HG02610 (cell line): ENCODE data around the gene ZAR1.
"Not testable (repeated sequence)": the region's sequence is repeated elsewhere in the genome, so short reads cannot be mapped to it uniquely, and the experiment has no call there.

Experiments used
- ATAC-seq: cut with Tn5 transposase; IDR thresholded peaks from one replicate; pipeline ENCODE4 v1.9.1; 2021; ENCODE audit warnings: mild to moderate bottlenecking, moderate library complexity; ENCODE audit not compliant: unreplicated experiment

The ZAR1 gene

DNA sequence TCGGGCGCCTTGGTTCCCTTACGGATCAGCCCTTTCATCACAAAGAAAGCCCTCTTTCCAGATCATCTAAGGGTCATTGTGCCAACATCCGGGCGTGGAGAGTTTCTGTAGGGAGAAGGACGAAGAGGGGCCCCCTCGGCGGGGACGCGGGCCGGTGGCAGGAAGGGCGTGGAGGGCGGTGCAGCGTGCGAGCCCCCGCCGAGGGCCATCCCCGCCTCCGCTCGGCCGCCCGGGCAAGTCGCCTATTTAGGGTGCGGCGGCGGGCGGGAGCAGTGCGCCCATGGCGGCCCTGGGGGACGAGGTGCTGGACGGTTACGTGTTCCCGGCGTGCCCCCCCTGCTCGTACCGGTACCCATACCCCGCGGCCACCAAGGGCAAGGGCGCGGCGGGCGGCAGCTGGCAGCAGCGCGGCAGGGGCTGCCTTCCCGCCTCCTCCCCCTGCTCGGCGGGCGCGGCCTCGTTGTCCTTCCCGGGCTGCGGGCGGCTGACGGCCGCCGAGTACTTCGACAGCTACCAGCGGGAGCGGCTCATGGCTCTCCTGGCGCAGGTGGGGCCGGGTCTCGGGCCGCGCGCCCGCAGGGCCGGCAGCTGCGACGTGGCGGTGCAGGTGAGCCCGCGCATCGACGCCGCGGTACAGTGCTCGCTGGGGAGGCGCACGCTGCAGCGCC lies at the start of gene ZAR1:
Gene ZAR1, plus strand, starts transcription at position 241 of the 668 bp plus-strand sequence. Its CDS starts 40 bp downstream, at position 281.
- ATAC-seq = no peak

DNA sequence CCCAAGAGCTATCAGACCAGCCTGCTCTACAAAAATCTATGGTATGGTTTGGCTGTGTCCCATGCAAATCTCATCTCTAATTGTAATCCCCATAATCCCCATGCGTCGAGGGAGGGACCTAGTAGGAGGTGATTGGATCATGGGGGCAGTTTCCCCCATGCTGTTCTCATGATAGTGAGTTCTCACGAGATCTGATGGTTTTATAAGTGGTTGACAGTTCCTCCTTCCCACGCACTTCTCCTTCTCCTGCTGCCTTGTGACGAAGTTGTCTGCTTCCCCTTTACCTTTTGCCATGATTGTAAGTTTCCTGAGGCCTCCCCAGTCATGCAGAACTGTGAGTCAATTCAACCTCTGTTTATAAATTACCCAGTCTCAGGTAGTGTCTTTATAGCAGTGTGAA lies 49.1 kb upstream of the ZAR1 start:
- ATAC-seq = not testable (repeated sequence)

DNA sequence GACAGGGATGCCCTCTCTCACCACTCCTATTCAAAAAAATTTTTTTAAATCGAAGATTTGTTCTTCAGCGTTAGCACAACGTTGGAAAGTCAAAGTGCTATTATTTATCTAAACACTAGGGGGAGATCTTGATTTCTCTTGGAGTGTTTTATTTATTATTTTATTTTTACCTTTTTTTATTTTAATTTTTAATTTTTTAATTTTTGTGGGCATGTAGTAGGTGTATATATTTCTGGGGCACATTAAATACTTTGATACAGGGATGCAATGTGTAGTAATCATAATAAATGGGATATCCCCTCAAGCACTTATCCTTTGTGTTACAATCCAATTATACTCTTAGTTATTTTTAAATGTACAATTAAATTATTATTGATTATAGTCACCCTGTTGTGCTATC lies 44.3 kb upstream of the ZAR1 start:
- no peak for ATAC-seq

DNA sequence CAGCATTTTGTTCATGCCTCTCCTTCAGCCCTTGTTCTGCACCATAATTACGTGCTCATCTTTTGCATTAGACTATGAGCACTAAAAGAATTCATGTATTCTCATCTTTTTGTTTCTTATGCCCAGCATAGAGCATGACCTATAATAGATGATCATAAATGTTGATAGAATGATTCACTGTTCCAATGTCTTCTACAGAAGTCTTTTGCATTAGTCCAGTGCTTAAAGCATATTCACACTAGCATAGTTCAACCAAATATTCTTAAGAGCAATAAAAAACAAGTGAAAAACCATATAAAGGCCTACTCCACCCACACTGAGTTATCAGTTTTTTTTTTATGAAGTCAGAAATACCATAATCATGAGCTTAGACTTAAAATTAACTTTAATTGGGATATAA lies 43.4 kb upstream of the ZAR1 start:
- ATAC-seq = no peak

GRCh38 chr4:48449151-48449550 lies 40.9 kb upstream of the ZAR1 start:
- ATAC-seq = no peak

- ATAC-seq = no peak
These were observed 39.3 kb upstream of the ZAR1 start for GRCh38 chr4:48450740-48451139.

- not testable (repeated sequence) for ATAC-seq
These were observed 38.4 kb upstream of the ZAR1 start for GRCh38 chr4:48451656-48452055.

DNA sequence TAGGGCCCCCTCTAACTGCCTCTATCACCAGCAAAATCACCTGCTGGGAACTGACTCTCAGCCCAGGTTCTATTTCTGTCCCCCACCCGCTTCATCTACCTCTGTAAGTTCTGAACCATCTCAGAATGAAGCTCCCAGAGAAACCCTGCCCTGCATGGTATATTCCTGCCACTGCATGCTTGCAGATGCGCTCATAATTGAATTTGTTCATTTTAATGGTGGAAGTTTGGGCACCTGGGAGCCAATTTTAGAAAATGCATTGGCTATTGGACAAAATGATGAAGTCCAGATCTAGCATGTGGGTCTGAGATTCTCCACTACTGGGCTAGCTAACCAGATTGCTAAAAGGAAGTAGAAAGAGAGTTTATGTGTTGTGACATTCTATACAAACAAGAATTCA lies 35.5 kb upstream of the ZAR1 start:
- no peak for ATAC-seq

- no peak for ATAC-seq
These were observed 29.1 kb upstream of the ZAR1 start for GRCh38 chr4:48461000-48461399.

DNA sequence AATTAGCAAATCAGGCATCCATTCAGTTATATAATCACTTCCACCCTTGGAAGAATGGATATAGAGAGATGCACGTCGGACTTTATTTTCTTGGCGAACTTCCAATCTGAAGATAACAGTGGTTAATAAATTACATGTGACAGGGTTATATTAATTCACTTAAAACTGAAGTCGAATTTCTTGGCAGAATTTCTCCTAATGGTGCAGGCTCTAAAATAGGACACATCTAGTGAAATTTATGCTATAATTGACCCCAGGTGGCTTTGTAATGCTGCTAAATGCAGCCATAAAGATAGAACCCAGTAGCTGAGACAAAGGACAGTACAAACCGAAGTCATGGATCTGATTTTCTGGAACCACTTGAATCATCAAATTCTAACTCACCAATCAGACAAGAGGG lies 27.7 kb upstream of the ZAR1 start:
- no peak for ATAC-seq

- ATAC-seq = no peak
These were observed 22.6 kb upstream of the ZAR1 start for GRCh38 chr4:48467442-48467841.

DNA sequence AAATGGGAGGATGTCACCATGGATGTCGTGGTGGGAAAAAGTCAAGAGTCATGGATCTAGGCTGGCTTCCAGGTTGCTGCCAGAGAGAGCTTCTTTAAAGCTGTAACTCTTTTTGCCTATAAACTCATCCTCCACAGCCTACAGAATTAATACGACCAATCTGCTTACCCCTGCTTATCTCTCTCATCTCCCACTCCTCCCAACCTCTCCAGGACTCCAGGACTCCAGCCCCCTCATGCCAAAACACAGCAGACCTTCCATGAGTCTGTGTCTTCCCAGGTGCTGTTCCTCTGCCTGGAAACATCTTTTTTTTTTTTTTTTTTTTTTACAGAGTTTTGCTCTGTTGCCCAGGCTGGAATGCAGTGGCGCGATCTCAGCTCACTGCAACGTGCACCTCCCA lies 22.2 kb upstream of the ZAR1 start:
- ATAC-seq = no peak

GRCh38 chr4:48470137-48470536 lies 19.9 kb upstream of the ZAR1 start:
- no peak for ATAC-seq

DNA sequence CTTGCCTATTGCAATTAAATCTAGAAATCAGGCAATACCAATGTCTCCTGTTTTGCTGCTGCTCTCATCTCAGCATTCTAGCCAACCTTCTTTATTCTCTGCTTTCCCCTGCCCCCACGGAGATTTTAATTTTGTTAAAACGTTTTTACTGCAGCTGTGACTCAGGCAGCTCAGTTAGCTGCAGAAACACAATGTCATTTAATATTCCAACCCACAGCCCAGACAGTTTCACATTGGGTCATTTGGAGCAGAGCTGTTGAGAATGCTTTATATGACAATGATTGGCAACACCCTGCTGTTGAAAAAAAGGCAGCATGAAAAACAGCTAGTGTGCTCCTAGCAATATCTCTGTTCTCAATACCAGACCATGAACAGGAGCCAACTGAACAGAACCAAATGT lies 19.5 kb upstream of the ZAR1 start:
- no peak for ATAC-seq

GRCh38 chr4:48472794-48473193 lies 17.3 kb upstream of the ZAR1 start:
- no peak for ATAC-seq

- ATAC-seq = no peak
These were observed 14.3 kb upstream of the ZAR1 start for GRCh38 chr4:48475770-48476169.

GRCh38 chr4:48478273-48478672 lies 11.8 kb upstream of the ZAR1 start:
- no peak for ATAC-seq

DNA sequence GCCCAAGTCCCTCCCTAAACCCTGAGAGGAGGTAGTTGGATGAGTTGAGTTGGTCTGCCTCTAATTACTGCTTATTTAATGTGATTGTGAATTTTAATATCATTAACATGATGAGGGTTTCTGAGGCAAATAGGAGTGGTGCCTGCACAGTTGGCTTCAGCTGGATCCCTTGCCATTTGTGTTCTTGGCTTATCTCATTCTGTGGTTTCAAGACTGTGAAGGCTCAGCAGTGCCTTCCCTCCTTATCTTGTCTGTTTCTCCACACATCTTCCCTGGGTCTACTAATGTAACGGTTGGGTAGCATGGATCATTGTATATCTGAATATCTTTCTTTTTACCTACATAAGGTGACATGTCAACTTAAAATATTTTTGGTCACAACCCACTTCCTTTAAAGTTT lies 8.5 kb upstream of the ZAR1 start:
- no peak for ATAC-seq

DNA sequence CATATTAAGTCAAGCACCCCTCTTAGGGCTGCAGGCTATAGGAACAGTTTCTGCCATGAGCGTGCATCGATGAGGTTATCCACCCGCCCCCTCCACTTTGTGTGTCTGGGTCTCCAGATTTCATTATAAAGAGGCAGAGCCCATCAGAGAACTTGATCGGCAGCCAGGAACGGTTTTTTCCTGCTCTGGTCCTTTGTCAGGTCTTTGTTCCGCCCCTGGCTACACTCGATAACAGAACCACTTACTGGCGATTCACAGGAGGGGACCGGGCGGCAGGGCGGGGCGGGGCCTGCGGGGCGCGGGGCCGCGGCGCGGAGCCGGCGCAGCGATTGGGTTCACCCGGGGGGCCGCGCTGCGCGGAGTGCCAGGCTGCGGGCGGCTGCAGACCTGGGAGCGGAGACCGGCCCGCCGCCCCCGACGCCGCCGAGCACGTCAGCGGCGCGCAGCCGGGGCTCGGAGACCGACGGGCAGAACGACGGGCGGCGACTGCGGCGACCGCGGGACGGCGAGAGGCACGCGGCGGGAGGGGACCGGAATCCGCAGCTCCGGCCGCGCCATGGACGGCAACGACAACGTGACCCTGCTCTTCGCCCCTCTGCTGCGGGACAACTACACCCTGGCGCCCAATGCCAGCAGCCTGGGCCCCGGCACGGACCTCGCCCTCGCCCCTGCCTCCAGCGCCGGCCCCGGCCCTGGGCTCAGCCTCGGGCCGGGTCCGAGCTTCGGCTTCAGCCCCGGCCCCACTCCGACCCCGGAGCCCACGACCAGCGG lies 6.9 kb upstream of the ZAR1 start, which contains the start of gene SLC10A4:
Gene SLC10A4, plus strand, starts transcription at position 338 of the 771 bp plus-strand sequence. Its CDS starts 219 bp downstream, at position 557.
- ATAC-seq = no peak

DNA sequence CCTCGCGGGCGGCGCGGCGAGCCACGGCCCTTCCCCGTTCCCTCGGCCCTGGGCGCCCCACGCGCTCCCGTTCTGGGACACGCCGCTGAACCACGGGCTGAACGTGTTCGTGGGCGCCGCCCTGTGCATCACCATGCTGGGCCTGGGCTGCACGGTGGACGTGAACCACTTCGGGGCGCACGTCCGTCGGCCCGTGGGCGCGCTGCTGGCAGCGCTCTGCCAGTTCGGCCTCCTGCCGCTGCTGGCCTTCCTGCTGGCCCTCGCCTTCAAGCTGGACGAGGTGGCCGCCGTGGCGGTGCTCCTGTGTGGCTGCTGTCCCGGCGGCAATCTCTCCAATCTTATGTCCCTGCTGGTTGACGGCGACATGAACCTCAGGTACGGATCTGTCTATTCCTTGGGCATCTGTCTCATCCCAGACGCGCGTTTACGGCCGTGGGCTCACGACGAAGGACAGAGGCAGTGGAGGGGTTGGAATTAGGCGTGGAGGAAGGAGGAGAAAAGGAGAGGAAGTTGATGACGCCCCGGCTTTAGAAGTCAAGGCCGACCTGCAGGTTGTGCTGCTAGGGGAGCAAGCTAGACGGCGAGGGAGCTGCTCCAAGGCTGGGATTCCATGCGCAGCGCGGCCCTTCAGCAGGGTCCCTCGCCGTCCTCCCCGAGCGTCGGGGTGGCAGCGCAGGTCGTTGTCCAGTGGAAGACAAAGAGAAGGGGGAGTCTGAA lies 6.1 kb upstream of the ZAR1 start:
- ATAC-seq = no peak

DNA sequence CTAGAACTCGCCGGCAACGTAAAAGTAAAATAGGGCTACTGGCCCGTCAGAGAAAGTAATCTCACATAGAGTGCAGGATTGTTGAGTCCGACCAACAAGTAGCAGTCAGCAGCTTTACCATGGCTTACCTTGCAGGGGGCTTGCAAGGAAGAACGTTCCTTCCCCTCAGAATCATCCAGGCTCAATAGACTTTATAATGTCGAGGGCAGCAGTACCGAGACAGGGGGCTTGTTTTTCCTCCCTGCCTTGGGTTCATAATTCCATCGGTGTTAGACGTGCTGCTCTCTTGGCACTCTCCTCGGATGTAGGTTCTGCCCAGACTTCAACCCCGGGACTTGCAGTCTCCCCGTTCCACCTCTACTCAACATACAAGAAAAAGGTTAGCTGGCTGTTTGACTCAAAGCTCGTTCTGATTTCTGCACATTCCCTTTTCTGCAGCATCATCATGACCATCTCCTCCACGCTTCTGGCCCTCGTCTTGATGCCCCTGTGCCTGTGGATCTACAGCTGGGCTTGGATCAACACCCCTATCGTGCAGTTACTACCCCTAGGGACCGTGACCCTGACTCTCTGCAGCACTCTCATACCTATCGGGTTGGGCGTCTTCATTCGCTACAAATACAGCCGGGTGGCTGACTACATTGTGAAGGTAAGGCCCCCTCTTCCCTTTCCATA lies 5.4 kb upstream of the ZAR1 start:
- ATAC-seq = no peak
